ENCODE results near the gene EPO. TPM values are rescaled to one million over a fixed set of nuclear protein-coding genes. Genes with fewer than 3 reads are reported as not detected.

Gene EPO
- total and polyA plus RNA-seq, 2 donors (not counting 1 experiment from before 2014, with no cell fraction given): 0.10 TPM; not detected in 1

DNA sequence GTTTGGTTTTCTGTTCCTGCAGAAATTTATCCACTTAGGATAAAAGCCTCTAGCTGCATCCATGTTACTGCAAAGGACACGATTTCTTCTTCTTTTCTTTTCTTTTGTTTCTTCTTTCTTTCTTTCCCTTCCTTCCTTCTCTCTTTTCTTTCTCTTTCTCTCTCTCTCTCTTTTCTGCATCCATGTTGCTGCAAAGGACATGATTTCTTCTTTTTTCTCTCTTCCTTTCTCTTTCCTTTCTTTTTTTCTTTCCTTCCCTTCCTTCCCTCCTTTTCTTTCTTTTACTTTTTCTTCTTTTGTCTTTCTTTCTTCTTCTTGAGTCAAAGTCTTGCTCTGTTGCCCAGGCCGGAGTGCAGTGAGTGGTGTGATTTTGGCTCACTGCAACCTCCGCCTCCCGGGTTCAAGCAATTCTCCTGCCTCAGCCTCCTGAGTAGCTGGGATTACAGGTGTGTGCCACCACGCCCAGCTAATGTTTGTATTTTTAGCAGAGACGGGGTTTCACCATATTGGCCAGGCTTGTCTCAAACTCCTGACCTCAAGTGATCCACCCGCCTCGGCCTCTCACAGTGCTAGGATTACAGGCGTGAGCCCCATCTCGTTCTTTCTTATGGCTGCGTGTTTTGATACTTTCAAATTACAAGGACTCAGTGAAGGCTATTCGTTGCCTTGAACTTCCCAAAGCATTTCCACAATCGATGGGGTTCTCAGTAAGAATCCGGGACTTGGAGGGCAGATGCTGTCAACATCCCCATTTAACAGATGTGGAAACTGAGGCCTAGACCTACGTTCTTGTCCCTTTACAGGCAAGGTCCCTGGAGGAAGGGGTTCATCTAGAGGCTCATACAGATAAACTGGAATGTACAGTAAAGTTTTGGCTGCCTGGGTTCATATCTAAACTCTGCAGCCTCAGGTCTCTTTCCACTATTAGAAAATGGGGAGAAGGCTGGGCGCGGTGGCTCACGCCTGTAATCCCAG, 48.6 kb upstream of the EPO start:
- no peaks in the 10 kb centered on the region for H3K9me3 ChIP-seq (ENCODE audit: control extremely low read depth in 1 of 3, control insufficient read depth in 2 of 3, insufficient read depth in 1 of 3, low read length in 2 of 3)
- H3K9ac ChIP-seq (ENCODE audit: low read length): no peak overlapping the region
- Mint-ChIP-seq H3K27ac (peak overlapping the region; percentile 26), H3K9me3 (ENCODE audit: insufficient read depth) (no peaks in the 10 kb centered on the region), H3K27me3 (no peaks in the 10 kb centered on the region), H3K4me1 (peaks cover 6% of the 10 kb centered on the region), H3K4me3 (no peak overlapping the region)
- DNase-seq (no peak), ATAC-seq (ENCODE audit: low read depth) (no peak)
- peaks cover 12% of the 10 kb centered on the region for H3K79me2 ChIP-seq (ENCODE audit: control insufficient read depth, insufficient read depth, low read length)
- no peak overlapping the region for H2AFZ ChIP-seq (ENCODE audit: insufficient read depth, low read depth, low read length, poor library complexity, severe bottlenecking)
- WGBS (ENCODE audit: insufficient coverage): 95% methylated on average over 13 of the region's 18 CpGs
- intact Hi-C loops (cut with micrococcal nuclease): loop anchor here (2.0 to 10.0 kb wide), 2 partner anchors 133 to 587 kb away; partner anchors contain the start of genes AGFG2, COPS6 and ZNF3
- no peak for TF ChIP-seq EZH2 (IDR thresholded peaks at IDR 0.05; ENCODE audit: borderline replicate concordance, insufficient read depth, low read depth, low read length, poor library complexity, severe bottlenecking)
- TF ChIP-seq, protein P1, sequence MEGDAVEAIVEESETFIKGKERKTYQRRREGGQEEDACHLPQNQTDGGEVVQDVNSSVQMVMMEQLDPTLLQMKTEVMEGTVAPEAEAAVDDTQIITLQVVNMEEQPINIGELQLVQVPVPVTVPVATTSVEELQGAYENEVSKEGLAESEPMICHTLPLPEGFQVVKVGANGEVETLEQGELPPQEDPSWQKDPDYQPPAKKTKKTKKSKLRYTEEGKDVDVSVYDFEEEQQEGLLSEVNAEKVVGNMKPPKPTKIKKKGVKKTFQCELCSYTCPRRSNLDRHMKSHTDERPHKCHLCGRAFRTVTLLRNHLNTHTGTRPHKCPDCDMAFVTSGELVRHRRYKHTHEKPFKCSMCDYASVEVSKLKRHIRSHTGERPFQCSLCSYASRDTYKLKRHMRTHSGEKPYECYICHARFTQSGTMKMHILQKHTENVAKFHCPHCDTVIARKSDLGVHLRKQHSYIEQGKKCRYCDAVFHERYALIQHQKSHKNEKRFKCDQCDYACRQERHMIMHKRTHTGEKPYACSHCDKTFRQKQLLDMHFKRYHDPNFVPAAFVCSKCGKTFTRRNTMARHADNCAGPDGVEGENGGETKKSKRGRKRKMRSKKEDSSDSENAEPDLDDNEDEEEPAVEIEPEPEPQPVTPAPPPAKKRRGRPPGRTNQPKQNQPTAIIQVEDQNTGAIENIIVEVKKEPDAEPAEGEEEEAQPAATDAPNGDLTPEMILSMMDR (IDR thresholded peaks at IDR 0.05): no peak
- H3K27me3 ChIP-seq (replicated peaks in 1 of 4; ENCODE audit: control extremely low read depth in 1 of 4, control insufficient read depth in 3 of 4, insufficient read depth in 4 of 4, low read length in 3 of 4): no peaks in the 10 kb centered on the region
- peaks cover 0 to 6% of the 10 kb centered on the region in 2 donors for H3K4me1 ChIP-seq (ENCODE audit: control insufficient read depth in 2 of 2, insufficient read depth in 2 of 2, low read length in 2 of 2)
- H4K20me1 ChIP-seq (ENCODE audit: control insufficient read depth, insufficient read depth, low read length, poor library complexity, severe bottlenecking): peaks cover 13% of the 10 kb centered on the region
- H3K27ac ChIP-seq (ENCODE audit: low read length in 2 of 2): no peak overlapping the region
- no peak overlapping the region for H3K4me2 ChIP-seq (replicated peaks; ENCODE audit: low read depth, low read length, poor library complexity, severe bottlenecking)
- H3K4me3 ChIP-seq (ENCODE audit: control extremely low read depth in 1 of 5, extremely low read depth in 1 of 5, insufficient read depth in 1 of 5, low read depth in 2 of 5, low read length in 4 of 5): no peak overlapping the region
- peaks cover 0 to 4% of the 10 kb centered on the region in 2 experiments for H3K36me3 ChIP-seq (replicated peaks in 1 of 2; ENCODE audit: control extremely low read depth in 1 of 2, control insufficient read depth in 1 of 2, extremely low read depth in 1 of 2, insufficient read depth in 2 of 2, low read length in 1 of 2)
- ChIA-PET CTCF (interaction anchor here (1.3 to 1.7 kb wide), 2 partner anchors 21 to 34 kb away, joined by 3 to 6 read pairs; partner anchors contain the start of gene POP7), POLR2A (interaction anchor here (0.7 to 1.6 kb wide), 2 partner anchors 38 to 125 kb away, joined by 3 read pairs; no protein-coding TSS in a partner anchor)
